ENCODE measurements around the gene ACOT7.
"Not testable (repeated sequence)": the region's sequence is repeated elsewhere in the genome, so short reads cannot be mapped to it uniquely, and the experiment has no call there.

Gene ACOT7

GRCh38 chr1:6219641-6220040 is 173.9 kb downstream of the ACOT7 start:
- DNase-seq = not testable (repeated sequence)

- no peak for DNase-seq
Observed at GRCh38 chr1:6218375-6219164, 175.0 kb downstream of the ACOT7 start.
